ENCODE results near the gene CBFB. TPM values are rescaled to one million over a fixed set of nuclear protein-coding genes. Genes with fewer than 3 reads are reported as not detected.

Gene CBFB
- total and polyA plus RNA-seq, 2 of the 13 experiments (the other 11 are each of a cell fraction or from before 2014, with no cell fraction given): 22.1 to 70.8 TPM

- peak; percentile 23; the same call in 2 of the 3 replicates for ATAC-seq
- no peak for TF ChIP-seq CBX2 (IDR thresholded peaks at IDR 0.05; ENCODE audit: low read depth, low read length)
- no peak for TF ChIP-seq CBX2 (CRISPR knock-in tag; IDR thresholded peaks at IDR 0.05; ENCODE audit: low read depth)
- TF ChIP-seq ZNF282 (IDR thresholded peaks at IDR 0.05; ENCODE audit: partially characterized antibody): no peak
- TF ChIP-seq GPN1 (CRISPR knock-in tag; IDR thresholded peaks at IDR 0.05; ENCODE audit: borderline replicate concordance): no peak
- TF ChIP-seq NFKB2 (CRISPR knock-in tag; IDR thresholded peaks at IDR 0.05; ENCODE audit: borderline replicate concordance): no peak
- no peak for TF ChIP-seq FOXO4 (CRISPR knock-in tag; conservative IDR thresholded peaks at IDR 0.05)
- no peak for TF ChIP-seq ZNF569 (CRISPR knock-in tag; IDR thresholded peaks at IDR 0.05; ENCODE audit: borderline replicate concordance)
- TF ChIP-seq SMAD1 (CRISPR knock-in tag; IDR thresholded peaks at IDR 0.05; ENCODE audit: borderline replicate concordance, low read depth): no peak
- TF ChIP-seq FOXM1 (CRISPR knock-in tag; IDR thresholded peaks at IDR 0.05): no peak
- no peak for TF ChIP-seq IKZF1 (IDR thresholded peaks at IDR 0.05)
- TF ChIP-seq NR3C1 (CRISPR knock-in tag; IDR thresholded peaks at IDR 0.05): no peak
- no peak for TF ChIP-seq TFDP2 (CRISPR knock-in tag; IDR thresholded peaks at IDR 0.05)
- TF ChIP-seq TARDBP (CRISPR knock-in tag; IDR thresholded peaks at IDR 0.05): no peak
- TF ChIP-seq RAD51 (IDR thresholded peaks at IDR 0.05; ENCODE audit: borderline replicate concordance): no peak
- TF ChIP-seq ZNF556 (CRISPR knock-in tag; IDR thresholded peaks at IDR 0.05; ENCODE audit: borderline replicate concordance): no peak
- TF ChIP-seq PRDM10 (CRISPR knock-in tag; IDR thresholded peaks at IDR 0.05; ENCODE audit: low read depth): no peak
- no peak for TF ChIP-seq ZUFSP (CRISPR knock-in tag; IDR thresholded peaks at IDR 0.05; ENCODE audit: borderline replicate concordance)
Observed at GRCh38 chr16:66996983-66997358, 32.0 kb upstream of the CBFB start.

More at GRCh38 chr16:66996983-66997358, 32.0 kb upstream of the CBFB start:
- H3K27me3 ChIP-seq (ENCODE audit: control insufficient read depth in 1 of 2, insufficient read depth in 2 of 2, low read length in 2 of 2): peaks cover 0 to 3% of the 10 kb centered on the region in 2 experiments; a peak in 1 of 5 replicates
- 0 out of 6 replicates have a peak overlapping the region, but pooled peaks of 1 of the 3 experiments have one; percentile 11 for H3K4me3 ChIP-seq (replicated peaks in 1 of 3; ENCODE audit: insufficient read depth in 1 of 3, low read depth in 2 of 3, low read length in 3 of 3)
- no peaks in the 10 kb centered on the region for H3K36me3 ChIP-seq (replicated peaks in 1 of 2; ENCODE audit: control insufficient read depth in 1 of 2, insufficient read depth in 2 of 2, low read length in 2 of 2)
- peaks cover 47% of the 10 kb centered on the region for H3K4me1 ChIP-seq (ENCODE audit: insufficient read depth, low read length)
- H3K79me2 ChIP-seq (ENCODE audit: insufficient read depth, low read length): no peaks in the 10 kb centered on the region
- H3K4me2 ChIP-seq (ENCODE audit: low read depth, low read length): peak overlapping the region; percentile 60; the same call in 1 of the 2 replicates
- H2AFZ ChIP-seq (ENCODE audit: low read length): no peak overlapping the region
- intact Hi-C loops (cut with micrococcal nuclease; ENCODE audit: unreplicated experiment) (no loop called here), in situ Hi-C loops (cut with HindIII; ENCODE audit: extremely low pct_ligation_motif_present, low pct_unique_long_range_greater_than_20kb) (no loop called here)
- 45% methylated on average over 3 of the region's 3 CpGs for WGBS (ENCODE audit: low lambda C conversion rate)
- FAIRE-seq: no peak
- H3K9me3 ChIP-seq (ENCODE audit: low read length): no peaks in the 10 kb centered on the region
- ChIA-PET CTCF (ENCODE audit: low intra/inter-chr PET ratio, low total read pairs) (no interaction called here), POLR2A (interaction anchor here (1.2 kb wide), 1 partner anchor 16 kb away, joined by 6 read pairs; no protein-coding TSS in a partner anchor)
- H3K27ac ChIP-seq (ENCODE audit: extremely low read length, insufficient read depth, low read length): no peak overlapping the region
- no TSS peak for BruUV-seq (replicated peaks)
- H4K20me1 ChIP-seq (ENCODE audit: insufficient read depth, low read length): no peaks in the 10 kb centered on the region
- no peak for DNase-seq (ENCODE audit: low spot score)
- H3K9ac ChIP-seq (ENCODE audit: insufficient read depth, low read depth, low read length): no peak overlapping the region
